IPS-18c (cell line): Measurements from ENCODE around the gene GSG1L.

ENCODE experiments used
- H3K4me3 ChIP-seq: 2 replicates; pipeline ENCODE4 v1.7.0; 2013; ENCODE audit warnings: low read depth, mild to moderate bottlenecking, low read length, moderate library complexity; ENCODE audit not compliant: insufficient read depth
- H3K9me3 ChIP-seq: one replicate; pipeline ENCODE4 v1.6.1; 2013; ENCODE audit warnings: mild to moderate bottlenecking, low read length, moderate library complexity; ENCODE audit not compliant: control insufficient read depth, insufficient read depth

The GSG1L gene

GRCh38 chr16:27870116-27870798 is 193.3 kb downstream of the GSG1L start:
- Histone ChIP-seq H3K4me3 (no peak overlapping the region), H3K9me3 (peaks cover 11% of the 10 kb centered on the region)

- Histone ChIP-seq H3K9me3 (peaks cover 9% of the 10 kb centered on the region), H3K4me3 (no peak overlapping the region)
These were observed 194.1 kb downstream of the GSG1L start for GRCh38 chr16:27869411-27869810.

GRCh38 chr16:27868180-27868579 is 195.3 kb downstream of the GSG1L start:
- H3K9me3 ChIP-seq: peaks cover 2% of the 10 kb centered on the region
- H3K4me3 ChIP-seq: no peak overlapping the region

DNA sequence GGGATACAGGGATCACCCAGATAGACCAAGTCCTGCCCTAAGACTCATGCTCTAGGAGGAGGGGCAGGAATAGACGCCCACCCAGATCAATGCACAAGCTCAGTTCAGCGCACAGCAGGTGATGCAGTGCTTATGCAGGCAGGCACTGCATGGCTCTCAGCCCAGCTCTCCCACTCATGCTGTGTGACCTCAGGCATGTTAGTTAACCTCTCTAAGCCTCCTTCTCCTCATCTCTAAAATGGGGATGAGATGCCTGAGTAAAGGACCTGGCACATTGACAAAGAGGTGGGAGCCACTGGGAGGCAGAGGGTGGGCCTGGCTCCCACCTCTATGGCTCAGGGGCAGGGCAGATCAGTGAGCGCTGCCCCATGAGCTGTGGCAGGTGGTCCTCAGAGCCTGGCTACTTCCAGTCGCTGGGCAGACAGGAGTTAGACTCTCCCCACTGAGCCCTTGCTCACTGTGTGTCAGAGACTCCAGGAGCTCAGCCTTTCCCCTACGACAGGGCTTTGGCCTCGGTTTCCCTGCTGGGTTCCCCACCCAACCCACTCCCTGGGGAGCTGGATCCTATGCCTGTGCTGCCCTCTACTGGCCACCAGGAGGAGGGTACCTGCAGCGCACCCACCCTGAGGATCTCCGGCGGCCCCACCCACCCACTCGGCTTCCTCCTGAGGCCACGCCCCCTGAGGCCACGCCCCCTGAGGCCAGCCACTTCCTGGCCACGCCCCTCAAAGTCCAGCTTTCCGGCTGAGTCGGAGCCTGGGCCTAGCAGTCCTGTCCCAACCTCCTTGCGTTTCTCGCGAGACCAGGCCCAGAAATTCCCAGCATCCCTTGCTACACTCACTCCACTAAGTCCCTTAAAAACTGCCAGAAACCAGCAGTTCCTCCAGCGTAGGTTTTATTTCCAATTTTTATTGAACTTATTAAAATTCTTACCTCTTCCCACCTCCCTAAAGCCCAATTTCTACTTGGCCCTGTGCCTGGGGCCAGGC is 196.1 kb downstream of the GSG1L start:
- H3K9me3 ChIP-seq: peaks cover 2% of the 10 kb centered on the region
- H3K4me3 ChIP-seq: no peak overlapping the region

DNA sequence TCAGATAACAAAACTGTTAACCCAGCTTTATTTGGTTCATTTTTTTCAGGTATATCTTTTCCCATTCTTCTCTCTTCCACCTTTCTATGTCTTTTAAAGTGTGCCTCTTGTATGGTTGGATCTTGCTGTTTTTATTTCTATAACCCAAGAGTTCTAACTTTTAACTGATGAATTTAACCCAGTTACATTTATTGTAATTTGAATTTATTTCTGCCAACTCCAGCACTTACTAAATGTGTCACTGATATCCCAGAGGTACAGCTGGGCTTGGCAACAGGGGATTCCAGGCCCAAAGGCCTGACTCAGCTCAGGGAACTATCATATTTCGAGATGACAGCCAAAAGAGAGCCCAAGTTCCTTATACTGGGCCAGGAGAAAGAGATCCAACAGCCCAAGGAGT is 200.1 kb downstream of the GSG1L start:
- Histone ChIP-seq H3K4me3 (no peak overlapping the region), H3K9me3 (peaks cover 2% of the 10 kb centered on the region)

DNA sequence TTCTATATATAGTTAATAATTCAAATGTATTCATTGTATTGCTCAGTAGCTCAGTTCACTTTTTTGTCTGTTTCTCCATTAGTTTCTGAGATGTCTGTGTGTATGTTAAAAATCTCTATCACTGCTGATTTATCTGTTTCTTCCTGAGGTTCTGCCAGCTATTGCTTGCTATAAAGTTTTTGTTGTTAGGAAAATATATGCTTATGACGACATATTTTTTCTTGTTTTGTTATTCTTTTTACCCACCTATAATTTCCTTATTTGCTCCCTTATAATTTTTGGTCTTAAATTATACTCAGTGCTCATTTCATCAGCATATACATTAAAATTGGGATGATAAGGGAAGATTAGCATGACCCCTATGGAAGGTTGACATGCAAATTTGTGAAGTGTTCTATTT is 200.6 kb downstream of the GSG1L start:
- Histone ChIP-seq H3K4me3 (no peak overlapping the region), H3K9me3 (peaks cover 2% of the 10 kb centered on the region)

- no peak overlapping the region for H3K4me3 ChIP-seq
- H3K9me3 ChIP-seq: peaks cover 2% of the 10 kb centered on the region
These were observed 203.4 kb downstream of the GSG1L start for GRCh38 chr16:27860091-27860490.

GRCh38 chr16:27859020-27859419 is 204.5 kb downstream of the GSG1L start:
- H3K9me3 ChIP-seq: no peaks in the 10 kb centered on the region
- H3K4me3 ChIP-seq: no peak overlapping the region

DNA sequence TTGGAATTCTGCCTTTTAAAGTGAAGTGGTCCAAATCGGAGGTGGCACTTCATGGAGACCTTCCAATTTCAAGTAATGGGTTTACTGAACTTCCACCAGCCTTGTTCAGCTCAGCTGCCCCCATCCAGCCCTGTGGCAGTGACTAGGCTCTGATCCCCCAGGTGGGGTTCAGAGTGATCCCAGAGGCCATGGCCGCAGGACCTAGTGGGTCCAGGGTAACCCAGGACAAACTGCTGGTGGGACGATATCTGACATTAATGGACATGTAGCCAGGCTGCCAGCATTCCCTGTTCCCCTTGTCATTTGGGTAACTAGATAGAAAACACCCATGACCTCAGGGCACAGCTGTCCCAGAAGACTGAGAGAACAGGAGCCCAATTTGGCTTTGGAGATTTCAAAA is 209.9 kb downstream of the GSG1L start:
- Histone ChIP-seq H3K4me3 (no peak overlapping the region), H3K9me3 (peaks cover 2% of the 10 kb centered on the region)

GRCh38 chr16:27853101-27853500 is 210.4 kb downstream of the GSG1L start:
- Histone ChIP-seq H3K9me3 (peaks cover 2% of the 10 kb centered on the region), H3K4me3 (no peak overlapping the region)

- Histone ChIP-seq H3K4me3 (no peak overlapping the region), H3K9me3 (peaks cover 2% of the 10 kb centered on the region)
These were observed 210.8 kb downstream of the GSG1L start for GRCh38 chr16:27852681-27853080.

DNA sequence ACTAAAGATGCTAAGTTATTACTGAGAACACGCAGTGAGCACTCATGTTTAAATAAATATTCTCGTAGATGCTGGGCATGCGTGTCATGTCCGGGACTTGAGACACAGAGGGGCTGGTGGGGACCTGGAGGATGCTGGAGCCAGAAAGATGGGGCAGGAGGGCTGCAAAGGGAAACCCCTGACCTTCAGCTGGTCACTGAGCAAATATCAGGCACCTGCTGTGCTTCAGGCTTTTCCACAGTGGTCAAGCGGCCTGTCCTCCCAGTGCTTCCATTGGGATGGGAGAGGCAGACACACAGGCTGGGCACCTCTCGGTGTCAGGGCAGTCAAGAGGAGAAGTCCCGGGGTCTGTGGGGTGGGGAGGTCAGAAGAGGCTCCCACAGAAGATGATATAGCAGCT is 211.4 kb downstream of the GSG1L start:
- Histone ChIP-seq H3K9me3 (peaks cover 2% of the 10 kb centered on the region), H3K4me3 (no peak overlapping the region)

GRCh38 chr16:27851586-27851985 is 211.9 kb downstream of the GSG1L start:
- H3K4me3 ChIP-seq: no peak overlapping the region
- H3K9me3 ChIP-seq: peaks cover 2% of the 10 kb centered on the region

- Histone ChIP-seq H3K4me3 (no peak overlapping the region), H3K9me3 (peaks cover 2% of the 10 kb centered on the region)
These were observed 213.9 kb downstream of the GSG1L start for GRCh38 chr16:27849621-27850020.

GRCh38 chr16:27847030-27847550 is 216.4 kb downstream of the GSG1L start:
- H3K4me3 ChIP-seq: no peak overlapping the region
- no peaks in the 10 kb centered on the region for H3K9me3 ChIP-seq

DNA sequence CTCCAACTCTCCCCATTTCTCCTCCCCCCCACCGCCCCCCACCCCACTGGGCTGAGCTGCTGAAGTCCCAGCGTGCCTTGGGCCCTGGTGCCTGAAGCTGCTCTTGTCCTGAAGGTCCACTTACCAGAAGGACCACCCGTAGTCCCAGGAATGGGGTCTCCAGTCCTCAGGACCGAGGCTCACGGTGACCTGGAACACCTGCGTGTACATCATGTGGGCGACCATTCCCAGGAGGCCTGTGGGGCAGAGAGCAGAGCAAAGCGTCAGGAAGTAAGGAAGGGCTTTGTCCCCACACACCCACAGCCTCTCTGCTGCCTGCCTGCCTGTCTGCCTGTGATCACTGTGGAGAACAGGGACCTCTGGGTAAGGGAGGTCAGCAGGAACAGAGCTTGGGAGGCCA is 218.7 kb downstream of the GSG1L start:
- no peaks in the 10 kb centered on the region for H3K9me3 ChIP-seq
- H3K4me3 ChIP-seq: no peak overlapping the region

DNA sequence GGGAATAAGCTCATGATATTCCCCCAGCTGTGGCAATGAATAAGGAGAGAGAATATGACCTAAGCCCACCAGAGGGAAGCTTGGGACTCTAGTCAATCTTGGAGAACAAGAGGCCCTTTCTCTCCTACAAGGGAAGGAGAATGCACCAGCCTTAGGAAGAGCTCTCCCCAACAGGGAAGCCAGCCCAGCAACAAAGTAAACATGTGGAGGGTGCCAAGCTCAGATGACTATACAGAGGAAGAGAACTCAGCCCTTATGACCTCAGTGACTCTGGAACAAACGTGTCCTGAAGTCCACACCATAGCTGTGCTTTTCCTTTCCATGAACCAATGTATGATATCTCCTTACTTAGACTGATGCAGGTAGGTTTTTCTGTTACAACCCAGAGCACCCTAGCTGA is 219.7 kb downstream of the GSG1L start:
- H3K4me3 ChIP-seq: no peak overlapping the region
- H3K9me3 ChIP-seq: no peaks in the 10 kb centered on the region

DNA sequence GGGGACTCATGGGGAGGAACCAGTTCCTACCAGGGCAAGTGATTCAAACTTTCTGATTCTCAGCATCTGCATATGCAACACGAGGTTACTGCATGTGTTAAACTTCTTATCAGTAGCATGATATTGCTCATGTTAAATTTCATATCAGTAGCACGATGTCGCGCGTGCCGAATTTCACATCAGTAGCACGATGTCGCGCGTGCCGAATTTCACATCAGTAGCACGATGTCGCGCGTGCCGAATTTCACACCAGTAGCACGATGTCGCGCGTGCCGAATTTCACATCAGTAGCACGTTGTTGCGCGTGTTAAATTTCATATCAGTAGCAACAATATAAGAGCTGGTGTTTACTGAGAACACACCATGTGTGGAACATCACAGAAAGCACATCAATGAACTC is 221.6 kb downstream of the GSG1L start:
- no peaks in the 10 kb centered on the region for H3K9me3 ChIP-seq
- no peak overlapping the region for H3K4me3 ChIP-seq
